BLaER1 (cell line): Measurements from ENCODE around the gene SLC4A2.

Source experiments
- H3K27ac ChIP-seq: shearing (Covaris generic); formaldehyde crosslinking; 2 replicates; pipeline ENCODE4 v1.8.1; 2022
- H3K27me3 ChIP-seq: shearing (Covaris generic); formaldehyde crosslinking; 2 replicates; pipeline ENCODE4 v1.8.1; 2022
- H3K36me3 ChIP-seq: shearing (Covaris generic); formaldehyde crosslinking; 2 replicates; pipeline ENCODE4 v1.8.1; 2022
- H3K4me1 ChIP-seq: shearing (Covaris generic); formaldehyde crosslinking; 2 replicates; pipeline ENCODE4 v1.8.1; 2022
- H3K4me2 ChIP-seq: shearing (Covaris generic); formaldehyde crosslinking; 2 replicates; pipeline ENCODE4 v1.8.1; 2022
- H3K4me3 ChIP-seq: shearing (Covaris generic); formaldehyde crosslinking; 2 replicates; pipeline ENCODE4 v1.8.1; 2022
- H3K9ac ChIP-seq: shearing (Covaris generic); formaldehyde crosslinking; 2 replicates; pipeline ENCODE4 v1.8.1; 2022
- H3K9me3 ChIP-seq: shearing (Covaris generic); formaldehyde crosslinking; 2 replicates; pipeline ENCODE4 v1.8.1; 2022
- H4K20me1 ChIP-seq: shearing (Covaris generic); formaldehyde crosslinking; 2 replicates; pipeline ENCODE4 v1.8.1; 2022
- Cebpa-rat ChIP-seq: shearing (Covaris generic); IDR thresholded peaks from 2 replicates; pipeline ENCODE4 v1.8.1; 2022

Gene SLC4A2

DNA sequence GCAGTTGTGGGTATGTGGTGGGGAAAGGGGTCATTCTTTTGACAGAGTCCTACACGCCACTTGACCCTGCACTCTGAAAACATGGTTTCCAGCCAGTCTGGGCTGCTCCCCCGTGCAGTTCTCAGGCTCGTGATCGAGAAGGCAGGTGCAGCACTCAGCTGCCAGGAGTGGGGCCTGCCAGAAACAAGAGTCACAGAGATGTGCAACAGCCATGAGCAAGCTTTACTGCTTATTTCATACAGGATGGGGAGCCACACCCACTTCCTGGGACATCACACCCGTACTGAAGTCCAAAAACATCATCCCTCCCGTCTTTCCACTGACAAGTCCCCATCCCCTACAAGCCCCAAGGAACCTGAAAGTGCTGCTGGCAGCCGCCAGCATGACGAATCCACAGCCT, 44.4 kb upstream of the SLC4A2 start:
- peaks cover 14% of the 10 kb centered on the region for H3K27me3 ChIP-seq
- no peak overlapping the region for H3K4me3 ChIP-seq
- TF ChIP-seq Cebpa-rat, result no peak
- H3K9me3 ChIP-seq, result no peaks in the 10 kb centered on the region
- no peaks in the 10 kb centered on the region for H4K20me1 ChIP-seq
- peak overlapping the region; percentile 6; the same call in 1 of the 2 replicates for H3K4me2 ChIP-seq
- H3K9ac ChIP-seq, result no peak overlapping the region
- H3K36me3 ChIP-seq, result peaks cover 7% of the 10 kb centered on the region; the same call in 1 of the 2 replicates
- no peak overlapping the region for H3K27ac ChIP-seq
- H3K4me1 ChIP-seq, result peaks cover 90% of the 10 kb centered on the region

DNA sequence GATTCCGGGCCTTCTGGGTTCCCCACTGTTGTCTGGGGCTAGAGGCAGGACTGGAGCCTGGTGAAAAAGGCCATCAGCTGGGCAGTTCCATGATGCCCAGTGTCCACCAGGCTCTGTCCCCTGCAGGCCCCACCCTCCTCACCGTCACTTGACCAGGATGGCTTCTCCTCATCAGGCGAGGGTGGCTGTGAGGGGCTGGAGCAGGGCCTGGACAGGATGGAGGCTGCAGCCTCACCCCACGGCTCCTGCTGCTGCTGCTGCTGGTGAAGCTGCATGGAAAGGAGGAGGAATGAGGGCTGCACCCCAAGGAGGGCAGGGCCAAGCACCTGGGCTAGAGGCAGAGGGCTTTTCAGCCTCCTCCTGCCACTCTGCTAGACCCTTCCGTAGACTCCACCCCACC, 43.4 kb upstream of the SLC4A2 start:
- H3K4me1 ChIP-seq, result peaks cover 90% of the 10 kb centered on the region
- no peak overlapping the region for H3K4me3 ChIP-seq
- TF ChIP-seq Cebpa-rat, result no peak

GRCh38 chr7:151016505-151016904, 42.9 kb upstream of the SLC4A2 start:
- Histone ChIP-seq H3K4me2 (peak overlapping the region; percentile 100), H3K9ac (no peak overlapping the region), H3K27ac (no peak overlapping the region), H3K36me3 (peaks cover 7% of the 10 kb centered on the region; the same call in 1 of the 2 replicates), H3K4me3 (no peak overlapping the region), H3K27me3 (peaks cover 14% of the 10 kb centered on the region), H4K20me1 (no peaks in the 10 kb centered on the region), H3K9me3 (no peaks in the 10 kb centered on the region), H3K4me1 (peaks cover 87% of the 10 kb centered on the region)
- TF ChIP-seq Cebpa-rat, result no peak

More for the DNA sequence above, 43.4 kb upstream of the SLC4A2 start:
- no peak overlapping the region for H3K9ac ChIP-seq
- no peak overlapping the region for H3K4me2 ChIP-seq
- no peaks in the 10 kb centered on the region for H4K20me1 ChIP-seq
- no peak overlapping the region for H3K27ac ChIP-seq
- H3K9me3 ChIP-seq, result no peaks in the 10 kb centered on the region
- H3K36me3 ChIP-seq, result peaks cover 7% of the 10 kb centered on the region; the same call in 1 of the 2 replicates
- H3K27me3 ChIP-seq, result peaks cover 14% of the 10 kb centered on the region

DNA sequence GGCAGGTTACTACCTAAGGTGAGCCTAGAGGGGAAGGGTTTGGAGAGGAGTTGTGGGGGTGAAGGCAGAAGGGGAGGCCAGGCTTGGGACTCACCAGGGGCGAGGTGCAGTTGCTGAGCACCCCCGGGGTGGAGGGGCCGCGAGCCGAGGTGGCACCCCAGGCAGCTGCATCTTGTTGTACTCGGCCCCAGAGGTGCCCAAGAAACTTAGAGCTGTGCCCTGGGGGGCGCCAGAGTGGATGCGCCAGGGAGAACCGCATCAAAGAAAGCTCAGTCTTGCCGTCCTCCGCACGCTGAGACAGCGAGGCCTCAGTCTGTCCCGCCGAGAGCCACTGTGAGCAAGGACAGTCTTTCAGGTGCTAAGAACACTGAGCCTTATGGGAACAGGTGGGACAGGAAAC, 42.4 kb upstream of the SLC4A2 start:
- peaks cover 7% of the 10 kb centered on the region; the same call in 1 of the 2 replicates for H3K36me3 ChIP-seq
- no peak for TF ChIP-seq Cebpa-rat
- no peaks in the 10 kb centered on the region for H3K9me3 ChIP-seq
- no peak overlapping the region for H3K9ac ChIP-seq
- peaks cover 14% of the 10 kb centered on the region for H3K27me3 ChIP-seq
- peaks cover 83% of the 10 kb centered on the region for H3K4me1 ChIP-seq
- peak overlapping the region; percentile 68 for H3K4me3 ChIP-seq
- H3K4me2 ChIP-seq, result peak overlapping the region; percentile 100
- no peak overlapping the region for H3K27ac ChIP-seq
- H4K20me1 ChIP-seq, result no peaks in the 10 kb centered on the region

GRCh38 chr7:151017370-151017952, 41.9 kb upstream of the SLC4A2 start:
- H4K20me1 ChIP-seq, result no peaks in the 10 kb centered on the region
- H3K36me3 ChIP-seq, result peaks cover 7% of the 10 kb centered on the region; the same call in 1 of the 2 replicates
- H3K4me1 ChIP-seq, result peaks cover 78% of the 10 kb centered on the region
- peak overlapping the region; percentile 57 for H3K27ac ChIP-seq
- no peaks in the 10 kb centered on the region for H3K9me3 ChIP-seq
- H3K4me2 ChIP-seq, result peak overlapping the region; percentile 100
- peak overlapping the region; percentile 68 for H3K4me3 ChIP-seq
- peak overlapping the region; percentile 73 for H3K9ac ChIP-seq
- H3K27me3 ChIP-seq, result peaks cover 14% of the 10 kb centered on the region
- no peak for TF ChIP-seq Cebpa-rat

- Histone ChIP-seq H3K9me3 (no peaks in the 10 kb centered on the region), H3K27ac (peak overlapping the region; percentile 57), H3K36me3 (peaks cover 7% of the 10 kb centered on the region; the same call in 1 of the 2 replicates), H4K20me1 (no peaks in the 10 kb centered on the region), H3K27me3 (peaks cover 14% of the 10 kb centered on the region), H3K4me2 (peak overlapping the region; percentile 100), H3K9ac (peak overlapping the region; percentile 73), H3K4me1 (peaks cover 76% of the 10 kb centered on the region), H3K4me3 (peak overlapping the region; percentile 68)
- TF ChIP-seq Cebpa-rat, result no peak
Measured at GRCh38 chr7:151017953-151018420, 41.4 kb upstream of the SLC4A2 start.

DNA sequence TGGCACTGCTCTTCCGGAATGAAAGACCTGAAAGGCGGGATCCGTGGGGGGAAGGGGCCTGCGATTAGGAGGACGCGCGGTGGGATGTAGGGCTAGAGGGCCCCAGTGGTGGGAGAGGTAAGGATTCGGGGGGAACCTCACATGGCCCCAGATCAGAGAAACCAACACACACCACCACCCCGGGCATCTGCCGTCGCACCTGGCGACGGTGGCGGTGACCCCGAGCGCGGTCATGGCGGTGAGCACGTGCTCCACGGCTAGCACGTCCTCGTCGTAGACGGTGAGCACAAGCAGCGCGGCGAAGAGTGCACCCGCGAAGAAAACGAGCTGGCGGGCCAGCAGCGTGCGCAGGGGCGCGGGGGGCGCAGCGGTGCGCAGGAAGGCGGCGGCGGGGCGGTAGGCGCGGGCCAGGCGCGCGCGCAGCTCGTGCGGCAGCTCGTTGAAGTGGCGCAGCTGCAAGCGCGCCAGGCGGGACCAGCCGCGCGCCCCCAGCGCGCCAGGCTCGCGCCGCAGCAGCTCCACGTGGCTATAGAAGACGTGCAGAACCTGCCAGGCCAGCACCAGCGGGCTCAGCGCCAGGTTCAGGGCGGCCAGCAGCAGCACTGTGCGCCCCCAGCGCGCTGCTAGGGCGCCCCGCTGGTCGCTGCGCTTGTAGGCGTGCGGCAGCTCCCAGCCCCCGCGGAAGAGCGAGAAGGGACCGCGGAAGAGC, 40.8 kb upstream of the SLC4A2 start:
- Histone ChIP-seq H3K36me3 (peaks cover 7% of the 10 kb centered on the region; the same call in 1 of the 2 replicates), H3K4me3 (peak overlapping the region; percentile 68), H3K27me3 (peaks cover 14% of the 10 kb centered on the region), H3K9me3 (no peaks in the 10 kb centered on the region), H3K9ac (peak overlapping the region; percentile 73), H3K4me1 (peaks cover 77% of the 10 kb centered on the region), H3K4me2 (peak overlapping the region; percentile 100), H3K27ac (peak overlapping the region; percentile 57), H4K20me1 (no peaks in the 10 kb centered on the region)
- TF ChIP-seq Cebpa-rat, result no peak

- Histone ChIP-seq H3K4me3 (peak overlapping the region; percentile 68), H3K9me3 (no peaks in the 10 kb centered on the region), H4K20me1 (no peaks in the 10 kb centered on the region), H3K27me3 (peaks cover 14% of the 10 kb centered on the region), H3K27ac (peak overlapping the region; percentile 57), H3K9ac (peak overlapping the region; percentile 73; the same call in 1 of the 2 replicates), H3K4me2 (peak overlapping the region; percentile 100), H3K36me3 (peaks cover 4% of the 10 kb centered on the region; the same call in 1 of the 2 replicates), H3K4me1 (peaks cover 76% of the 10 kb centered on the region)
- TF ChIP-seq Cebpa-rat, result no peak
Measured at GRCh38 chr7:151019130-151019447, 40.3 kb upstream of the SLC4A2 start.

- no peak for TF ChIP-seq Cebpa-rat
- Histone ChIP-seq H3K4me3 (no peak overlapping the region), H3K9me3 (no peaks in the 10 kb centered on the region), H3K4me2 (peak overlapping the region; percentile 100), H3K27me3 (peaks cover 14% of the 10 kb centered on the region), H3K36me3 (no peaks in the 10 kb centered on the region), H3K4me1 (peaks cover 64% of the 10 kb centered on the region), H4K20me1 (no peaks in the 10 kb centered on the region), H3K9ac (no peak overlapping the region), H3K27ac (no peak overlapping the region)
Measured at GRCh38 chr7:151020231-151020630, 39.2 kb upstream of the SLC4A2 start.

DNA sequence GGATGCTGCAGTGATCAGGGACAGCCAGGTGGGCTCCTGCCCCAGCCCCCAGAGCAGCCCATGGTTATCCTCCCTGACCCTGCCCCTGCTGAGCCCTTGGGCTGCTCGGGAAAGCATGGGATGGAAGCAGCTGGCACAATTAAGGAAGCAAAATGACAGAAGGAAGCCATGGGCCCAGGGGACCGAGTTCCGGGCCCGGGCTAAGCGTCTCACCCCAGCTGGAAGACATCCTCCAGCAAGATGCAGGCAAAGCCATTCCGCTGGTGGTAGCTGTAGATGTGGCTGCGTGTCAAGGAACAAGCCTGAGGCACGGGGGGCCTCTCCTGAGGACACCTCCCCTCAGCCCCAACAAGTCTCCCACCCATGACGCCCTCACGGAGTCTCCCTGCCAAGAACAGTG, 36.2 kb upstream of the SLC4A2 start:
- peaks cover 47% of the 10 kb centered on the region for H3K4me1 ChIP-seq
- H3K4me3 ChIP-seq, result no peak overlapping the region
- no peaks in the 10 kb centered on the region for H4K20me1 ChIP-seq
- no peaks in the 10 kb centered on the region for H3K9me3 ChIP-seq
- peak overlapping the region; percentile 13; the same call in 1 of the 2 replicates for H3K9ac ChIP-seq
- TF ChIP-seq Cebpa-rat, result no peak
- H3K27ac ChIP-seq, result no peak overlapping the region
- H3K27me3 ChIP-seq, result peaks cover 18% of the 10 kb centered on the region
- H3K36me3 ChIP-seq, result no peaks in the 10 kb centered on the region
- H3K4me2 ChIP-seq, result peak overlapping the region; percentile 72
